ENCODE results near the gene NECTIN2. TPM values are rescaled to one million over a fixed set of nuclear protein-coding genes. Genes with fewer than 3 reads are reported as not detected.

NECTIN2 gene
- total and polyA plus RNA-seq, 2 donors (not counting 1 experiment from before 2014, with no cell fraction given), result 0.15 to 0.32 TPM

DNA sequence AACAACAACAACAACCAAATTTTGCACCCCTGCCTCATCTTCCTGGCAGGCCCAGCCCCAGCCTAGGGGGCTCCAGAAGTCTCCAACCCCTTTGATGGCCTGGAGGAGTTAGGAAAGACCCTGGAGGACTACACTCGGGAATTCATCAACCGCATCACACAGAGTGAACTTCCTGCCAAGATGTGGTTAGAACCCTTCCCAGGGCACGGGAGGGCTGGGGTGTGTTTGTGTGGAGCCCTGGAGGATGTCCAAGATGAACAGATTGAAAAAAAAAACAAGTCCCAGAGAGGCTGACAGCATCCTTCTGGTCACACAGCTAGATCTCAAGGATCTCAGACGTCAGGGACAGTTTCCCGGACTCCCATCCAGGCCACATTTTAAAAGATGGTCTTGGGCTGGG lies 81.6 kb downstream of the NECTIN2 start:
- POLR2A ChIA-PET, result no interaction called here
- Mint-ChIP-seq H3K9me3 (ENCODE audit: insufficient read depth) (no peaks in the 10 kb centered on the region), H3K27ac (no peak overlapping the region), H3K4me3 (no peak overlapping the region), H3K4me1 (peaks cover 6% of the 10 kb centered on the region), H3K27me3 (peaks cover 18% of the 10 kb centered on the region)
- WGBS (ENCODE audit: insufficient coverage), result 91% methylated on average over 2 of the region's 5 CpGs
- Histone ChIP-seq H3K36me3 (replicated peaks in 1 of 2; ENCODE audit: control extremely low read depth in 1 of 2, control insufficient read depth in 1 of 2, extremely low read depth in 1 of 2, insufficient read depth in 2 of 2, low read length in 1 of 2) (no peaks in the 10 kb centered on the region), H3K9me3 (ENCODE audit: control extremely low read depth in 1 of 3, control insufficient read depth in 2 of 3, insufficient read depth in 1 of 3, low read length in 2 of 3) (peaks cover 0 to 6% (median 0%) of the 10 kb centered on the region in 3 donors), H2AFZ (ENCODE audit: insufficient read depth, low read depth, low read length, poor library complexity, severe bottlenecking) (no peak overlapping the region), H3K27ac (ENCODE audit: low read length in 2 of 2) (no peak overlapping the region), H3K4me3 (ENCODE audit: control extremely low read depth in 1 of 5, extremely low read depth in 1 of 5, insufficient read depth in 1 of 5, low read depth in 2 of 5, low read length in 4 of 5) (no peak overlapping the region), H3K9ac (ENCODE audit: low read length) (no peak overlapping the region), H3K4me2 (replicated peaks; ENCODE audit: low read depth, low read length, poor library complexity, severe bottlenecking) (no peak overlapping the region), H4K20me1 (ENCODE audit: control insufficient read depth, insufficient read depth, low read length, poor library complexity, severe bottlenecking) (no peaks in the 10 kb centered on the region), H3K79me2 (ENCODE audit: control insufficient read depth, insufficient read depth, low read length) (no peaks in the 10 kb centered on the region), H3K27me3 (replicated peaks in 1 of 4; ENCODE audit: control extremely low read depth in 1 of 4, control insufficient read depth in 3 of 4, insufficient read depth in 4 of 4, low read length in 3 of 4) (peaks cover 0 to 10% (median 5%) of the 10 kb centered on the region in 4 experiments), H3K4me1 (ENCODE audit: control insufficient read depth in 2 of 2, insufficient read depth in 2 of 2, low read length in 2 of 2) (peaks cover 4 to 8% of the 10 kb centered on the region in 2 donors)
- ATAC-seq (ENCODE audit: low read depth) (no peak), DNase-seq (no peak)
- CTCF ChIA-PET, result no interaction called here
- TF ChIP-seq, protein P1, sequence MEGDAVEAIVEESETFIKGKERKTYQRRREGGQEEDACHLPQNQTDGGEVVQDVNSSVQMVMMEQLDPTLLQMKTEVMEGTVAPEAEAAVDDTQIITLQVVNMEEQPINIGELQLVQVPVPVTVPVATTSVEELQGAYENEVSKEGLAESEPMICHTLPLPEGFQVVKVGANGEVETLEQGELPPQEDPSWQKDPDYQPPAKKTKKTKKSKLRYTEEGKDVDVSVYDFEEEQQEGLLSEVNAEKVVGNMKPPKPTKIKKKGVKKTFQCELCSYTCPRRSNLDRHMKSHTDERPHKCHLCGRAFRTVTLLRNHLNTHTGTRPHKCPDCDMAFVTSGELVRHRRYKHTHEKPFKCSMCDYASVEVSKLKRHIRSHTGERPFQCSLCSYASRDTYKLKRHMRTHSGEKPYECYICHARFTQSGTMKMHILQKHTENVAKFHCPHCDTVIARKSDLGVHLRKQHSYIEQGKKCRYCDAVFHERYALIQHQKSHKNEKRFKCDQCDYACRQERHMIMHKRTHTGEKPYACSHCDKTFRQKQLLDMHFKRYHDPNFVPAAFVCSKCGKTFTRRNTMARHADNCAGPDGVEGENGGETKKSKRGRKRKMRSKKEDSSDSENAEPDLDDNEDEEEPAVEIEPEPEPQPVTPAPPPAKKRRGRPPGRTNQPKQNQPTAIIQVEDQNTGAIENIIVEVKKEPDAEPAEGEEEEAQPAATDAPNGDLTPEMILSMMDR (IDR thresholded peaks at IDR 0.05), result no peak
- TF ChIP-seq EZH2 (IDR thresholded peaks at IDR 0.05; ENCODE audit: borderline replicate concordance, insufficient read depth, low read depth, low read length, poor library complexity, severe bottlenecking), result no peak
- intact Hi-C loops (cut with micrococcal nuclease), result loop anchor here (1.0 kb wide), 1 partner anchor 12 kb away; no protein-coding TSS in a partner anchor

DNA sequence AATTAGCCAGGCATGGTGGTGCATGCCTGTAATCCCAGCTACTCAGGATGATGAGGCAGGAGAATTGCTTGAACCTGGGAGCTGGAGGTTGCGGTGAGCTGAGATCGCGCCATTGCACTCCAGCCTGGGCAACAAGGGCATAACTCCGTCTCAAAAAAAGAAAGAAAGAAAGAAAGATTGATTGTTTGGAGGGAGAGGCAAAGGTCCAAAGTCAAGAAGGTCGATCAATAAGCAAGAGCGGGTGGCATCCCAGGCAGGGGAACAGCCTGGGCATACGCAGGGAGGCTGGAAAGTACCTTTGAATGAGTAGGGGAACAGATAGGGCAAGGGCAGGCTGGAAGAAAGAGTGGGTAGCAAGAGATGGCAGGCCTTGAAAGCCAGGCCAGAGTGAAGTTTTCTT lies 84.0 kb downstream of the NECTIN2 start:
- ATAC-seq (ENCODE audit: low read depth) (no peak), DNase-seq (no peak)
- WGBS (ENCODE audit: insufficient coverage), result 93% methylated on average over 7 of the region's 7 CpGs
- Histone ChIP-seq H3K4me2 (replicated peaks; ENCODE audit: low read depth, low read length, poor library complexity, severe bottlenecking) (no peak overlapping the region), H3K79me2 (ENCODE audit: control insufficient read depth, insufficient read depth, low read length) (no peaks in the 10 kb centered on the region), H2AFZ (ENCODE audit: insufficient read depth, low read depth, low read length, poor library complexity, severe bottlenecking) (no peak overlapping the region), H3K9ac (ENCODE audit: low read length) (no peak overlapping the region), H3K4me3 (ENCODE audit: control extremely low read depth in 1 of 5, extremely low read depth in 1 of 5, insufficient read depth in 1 of 5, low read depth in 2 of 5, low read length in 4 of 5) (no peak overlapping the region), H3K36me3 (replicated peaks in 1 of 2; ENCODE audit: control extremely low read depth in 1 of 2, control insufficient read depth in 1 of 2, extremely low read depth in 1 of 2, insufficient read depth in 2 of 2, low read length in 1 of 2) (no peaks in the 10 kb centered on the region), H3K4me1 (ENCODE audit: control insufficient read depth in 2 of 2, insufficient read depth in 2 of 2, low read length in 2 of 2) (peaks cover 4 to 8% of the 10 kb centered on the region in 2 donors), H3K9me3 (ENCODE audit: control extremely low read depth in 1 of 3, control insufficient read depth in 2 of 3, insufficient read depth in 1 of 3, low read length in 2 of 3) (peaks cover 0 to 6% (median 0%) of the 10 kb centered on the region in 3 donors), H3K27me3 (replicated peaks in 1 of 4; ENCODE audit: control extremely low read depth in 1 of 4, control insufficient read depth in 3 of 4, insufficient read depth in 4 of 4, low read length in 3 of 4) (peaks cover 0 to 10% (median 5%) of the 10 kb centered on the region in 4 experiments), H4K20me1 (ENCODE audit: control insufficient read depth, insufficient read depth, low read length, poor library complexity, severe bottlenecking) (no peaks in the 10 kb centered on the region), H3K27ac (ENCODE audit: low read length in 2 of 2) (no peak overlapping the region)
- intact Hi-C loops (cut with micrococcal nuclease), result no loop called here
- Mint-ChIP-seq H3K9me3 (ENCODE audit: insufficient read depth) (no peaks in the 10 kb centered on the region), H3K4me3 (no peak overlapping the region), H3K4me1 (peaks cover 6% of the 10 kb centered on the region), H3K27ac (no peak overlapping the region), H3K27me3 (peaks cover 17% of the 10 kb centered on the region)
- CTCF ChIA-PET, result no interaction called here
- POLR2A ChIA-PET, result no interaction called here
- no peak for TF ChIP-seq EZH2 (IDR thresholded peaks at IDR 0.05; ENCODE audit: borderline replicate concordance, insufficient read depth, low read depth, low read length, poor library complexity, severe bottlenecking)
- TF ChIP-seq, protein P1 (IDR thresholded peaks at IDR 0.05), result no peak

Measured in B cell (primary cell).